HL-60 (cell line): ENCODE measurements around the gene GJB1.

Source experiments
- CTCF ChIP-seq: IDR thresholded peaks from one replicate; pipeline ENCODE4 v1.5.1; 2011; ENCODE audit warnings: low read length, control low read depth, inconsistent platforms; ENCODE audit not compliant: insufficient read depth
- POLR2AphosphoS5 ChIP-seq: IDR thresholded peaks from 2 replicates; pipeline ENCODE4 v1.6.1; 2012; ENCODE audit warnings: low read depth

GRCh38 chrX:71198066-71198465 lies 25.0 kb upstream of the GJB1 start:
- TF ChIP-seq CTCF (no peak), POLR2AphosphoS5 (no peak)
